Omental fat pad (tissue), 4 donors: Measurements from ENCODE around the gene VOPP1. TPM values are rescaled to one million over a fixed set of nuclear protein-coding genes. Genes with fewer than 3 reads are reported as not detected.

ENCODE experiments used
- ATAC-seq: fragments of 150-250 bp; one replicate; pipeline ENCODE4 v1.9.1; 2016; ENCODE audit warnings: mild to moderate bottlenecking, moderate library complexity; ENCODE audit not compliant: low FRiP score
- DNase-seq: peaks from one replicate; pipeline ENCODE4 v3.0.0-alpha.2; 2019; ENCODE audit warnings: low spot score
- total RNA-seq, 4 donors: library from RNA; depleted of rRNA; stranded (reverse); fragments of >200 nt; gene quantifications; one replicate each; pipeline ENCODE4 v1.1.0, GENCODE V29; 2016
- TF ChIP-seq, protein P1 (sequence below), 3 donors: fragments of 450-650 bp; IDR thresholded peaks; one replicate each; pipeline ENCODE4 v1.5.1; 2016 to 2017; ENCODE audit warnings: antibody characterized with exemption in 3 of 3, mild to moderate bottlenecking in 3 of 3, moderate library complexity in 2 of 3

Gene VOPP1
- total RNA-seq, 4 donors from 2014 or later = 31.3 to 64.0 (median 57.9) TPM

DNA sequence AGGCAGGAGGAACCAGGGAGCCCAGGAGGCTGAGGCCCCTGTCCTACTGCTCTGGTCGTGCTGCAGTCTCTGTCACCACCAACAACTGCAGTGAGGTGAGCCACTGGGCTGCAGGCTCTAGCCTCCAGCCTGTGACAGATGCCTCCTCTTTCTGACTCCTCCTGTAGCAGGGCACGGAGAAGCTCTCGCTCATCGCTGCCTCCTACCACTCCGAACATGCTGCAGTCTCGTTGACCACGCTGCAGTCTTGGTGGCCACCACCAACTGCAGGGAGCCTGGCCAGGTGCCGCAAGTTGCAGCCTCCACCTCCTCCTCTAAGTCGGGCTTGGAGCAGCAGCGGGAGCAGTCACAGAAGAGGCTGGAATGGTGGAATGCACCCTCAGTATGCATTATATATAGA is 22.1 kb upstream of the VOPP1 start:
- no peak for DNase-seq
- TF ChIP-seq, protein P1, sequence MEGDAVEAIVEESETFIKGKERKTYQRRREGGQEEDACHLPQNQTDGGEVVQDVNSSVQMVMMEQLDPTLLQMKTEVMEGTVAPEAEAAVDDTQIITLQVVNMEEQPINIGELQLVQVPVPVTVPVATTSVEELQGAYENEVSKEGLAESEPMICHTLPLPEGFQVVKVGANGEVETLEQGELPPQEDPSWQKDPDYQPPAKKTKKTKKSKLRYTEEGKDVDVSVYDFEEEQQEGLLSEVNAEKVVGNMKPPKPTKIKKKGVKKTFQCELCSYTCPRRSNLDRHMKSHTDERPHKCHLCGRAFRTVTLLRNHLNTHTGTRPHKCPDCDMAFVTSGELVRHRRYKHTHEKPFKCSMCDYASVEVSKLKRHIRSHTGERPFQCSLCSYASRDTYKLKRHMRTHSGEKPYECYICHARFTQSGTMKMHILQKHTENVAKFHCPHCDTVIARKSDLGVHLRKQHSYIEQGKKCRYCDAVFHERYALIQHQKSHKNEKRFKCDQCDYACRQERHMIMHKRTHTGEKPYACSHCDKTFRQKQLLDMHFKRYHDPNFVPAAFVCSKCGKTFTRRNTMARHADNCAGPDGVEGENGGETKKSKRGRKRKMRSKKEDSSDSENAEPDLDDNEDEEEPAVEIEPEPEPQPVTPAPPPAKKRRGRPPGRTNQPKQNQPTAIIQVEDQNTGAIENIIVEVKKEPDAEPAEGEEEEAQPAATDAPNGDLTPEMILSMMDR (IDR thresholded peaks at IDR 0.05) = no peak
- ATAC-seq = no peak

GRCh38 chr7:55593515-55594318 is 21.4 kb upstream of the VOPP1 start:
- TF ChIP-seq, protein P1 (IDR thresholded peaks at IDR 0.05) = peak in 1 of 3 donors; percentile 10
- peak; percentile 50 for DNase-seq
- ATAC-seq = peak; percentile 14

- no peak for DNase-seq
- ATAC-seq = no peak
- TF ChIP-seq, protein P1 (IDR thresholded peaks at IDR 0.05) = no peak
Observed at GRCh38 chr7:55593172-55593514, 20.8 kb upstream of the VOPP1 start.

- no peak for ATAC-seq
- TF ChIP-seq, protein P1 (IDR thresholded peaks at IDR 0.05) = no peak
- no peak for DNase-seq
Observed at GRCh38 chr7:55592492-55592891, 20.2 kb upstream of the VOPP1 start.

- TF ChIP-seq, protein P1 (IDR thresholded peaks at IDR 0.05) = no peak
- DNase-seq (no peak), ATAC-seq (no peak)
Observed at GRCh38 chr7:55591282-55591931, 19.1 kb upstream of the VOPP1 start.

DNA sequence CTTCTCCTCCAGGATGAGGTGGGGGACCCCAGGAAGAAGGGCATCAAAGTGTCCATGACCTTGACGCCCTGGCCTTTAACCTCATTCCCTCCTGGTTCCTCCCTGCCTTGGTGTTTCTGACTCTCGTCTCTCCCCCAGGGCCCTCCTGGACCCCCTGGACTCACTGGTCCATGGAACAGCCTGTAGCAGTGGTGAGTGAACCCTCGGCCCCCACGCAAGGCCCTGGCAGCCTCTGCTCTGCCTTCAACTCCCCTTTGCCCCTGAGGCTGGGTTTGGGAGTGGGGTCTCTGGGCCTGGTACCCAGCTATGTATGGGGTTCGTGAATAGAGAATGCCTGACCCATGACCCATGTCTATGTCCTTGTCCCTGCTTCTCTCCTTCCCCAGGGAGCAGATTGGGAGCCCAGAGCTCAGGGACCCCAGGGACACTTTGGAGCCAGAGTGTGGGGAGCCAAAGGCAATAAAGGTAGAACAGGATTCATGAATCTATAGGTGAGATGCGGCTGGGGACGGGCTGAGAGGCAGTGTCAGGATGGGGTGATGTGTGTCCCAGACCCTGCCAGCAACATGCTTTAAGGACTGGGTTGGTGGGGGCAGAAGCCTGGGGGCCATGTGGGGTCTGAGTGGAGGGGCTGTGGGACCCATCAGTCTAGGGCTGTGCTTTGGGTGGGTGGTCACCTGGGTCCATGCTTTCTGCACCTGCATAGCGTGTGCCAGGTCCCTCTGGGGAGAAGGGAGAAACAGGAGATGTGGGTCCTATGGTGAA is 18.4 kb upstream of the VOPP1 start:
- TF ChIP-seq, protein P1 (IDR thresholded peaks at IDR 0.05) = no peak
- DNase-seq = no peak
- ATAC-seq = no peak
